Psoas muscle (tissue), 8 donors: ENCODE measurements around the gene CD247. TPM values are rescaled to one million over a fixed set of nuclear protein-coding genes. Genes with fewer than 3 reads are reported as not detected.

Experiments used
- ATAC-seq, 4 donors: fragments of 200-7000 bp; cut with Tn5 transposase; one replicate each; pipeline ENCODE4 v1.9.1; 2020; ENCODE audit warnings: moderate library complexity in 3 of 4, mild to moderate bottlenecking in 2 of 4
- DNase-seq, 2 donors: peaks; one replicate each; pipeline ENCODE4 v3.0.0-alpha.2; 2020
- H3K27ac ChIP-seq: fragments of 200-600 bp; one replicate; pipeline ENCODE4 v1.8.0; 2022
- H3K27me3 ChIP-seq, 3 donors: fragments of 200-600 bp in 1 of 3; one replicate each; pipeline versions ENCODE4 v1.6.1 to v1.8.0; 2013 to 2022; ENCODE audit warnings: low read length in 2 of 3, mild to moderate bottlenecking in 2 of 3, moderate library complexity in 1 of 3; ENCODE audit not compliant: insufficient read depth in 3 of 3
- H3K36me3 ChIP-seq, 2 donors: fragments of 200-600 bp in 1 of 2; one replicate each; pipeline versions ENCODE4 v1.6.1 to v1.8.0; 2013 to 2022; ENCODE audit warnings: low read depth in 1 of 2, mild to moderate bottlenecking in 1 of 2, moderate library complexity in 1 of 2; ENCODE audit not compliant: insufficient read depth in 1 of 2
- H3K4me1 ChIP-seq: fragments of 200-600 bp; one replicate; pipeline ENCODE4 v1.8.0; 2022
- H3K4me3 ChIP-seq: fragments of 200-600 bp; one replicate; pipeline ENCODE4 v1.8.0; 2022; ENCODE audit warnings: mild to moderate bottlenecking
- H3K9me3 ChIP-seq: fragments of 200-600 bp; one replicate; pipeline ENCODE4 v1.8.0; 2022
- CTCF ChIP-seq: fragments of 200-600 bp; IDR thresholded peaks from one replicate; pipeline ENCODE4 v1.8.0; 2022; ENCODE audit warnings: antibody characterized with exemption
- WGBS, 3 donors: extraction: QIAGEN DNeasy Blood & Tissue Kit; methylation state at CpG; one replicate each; pipeline versions ENCODE4 v1.1.6 to v1.1.7; 2013; 5-methylcytosine and 5-hydroxymethylcytosine counted together
- intact Hi-C, 2 donors: fragments of 100-400 bp; cut with DNase I; formaldehyde crosslinking; loops; one replicate each; pipeline versions ENCODE4 v1.11.0 to v1.14.2; 2022
- polyA plus RNA-seq, 3 donors: library from polyadenylated mRNA; stranded (reverse); fragments of 200-250 nt; gene quantifications; one replicate each; pipeline ENCODE4 v1.2.3, GENCODE V29; 2013
- total RNA-seq, 4 donors: library from RNA; stranded (reverse); fragmentation: NEBNext Ultra II Directional in 2 of 4; extraction: Animal tissue kit (Norgen Biotek cat#: 25700) in 2 of 4; gene quantifications; one replicate each; pipeline versions ENCODE4 v1.2.1 to v1.2.4, GENCODE V29; 2021 to 2023
- donor health status: healthy with polysubstance abuse.
- donor health status: DM: no; HTN: no; CAD: no; lungs with moderate emphysema.
- donor health status: Bipolar disorder and iron deficiency.
- donor health status: healthy.
- donor health status: DM: yes; HTN: yes; CAD: no.
- donor health status: DM: no; HTN: no; CAD: no.
- donor health status: DM: no; HTN: no; CAD: no.
- donor health status: DM: yes; HTN: yes; CAD: no.

The CD247 gene
- total and polyA plus RNA-seq, 7 donors, result 0.18 to 1.9 (median 0.65) TPM

DNA sequence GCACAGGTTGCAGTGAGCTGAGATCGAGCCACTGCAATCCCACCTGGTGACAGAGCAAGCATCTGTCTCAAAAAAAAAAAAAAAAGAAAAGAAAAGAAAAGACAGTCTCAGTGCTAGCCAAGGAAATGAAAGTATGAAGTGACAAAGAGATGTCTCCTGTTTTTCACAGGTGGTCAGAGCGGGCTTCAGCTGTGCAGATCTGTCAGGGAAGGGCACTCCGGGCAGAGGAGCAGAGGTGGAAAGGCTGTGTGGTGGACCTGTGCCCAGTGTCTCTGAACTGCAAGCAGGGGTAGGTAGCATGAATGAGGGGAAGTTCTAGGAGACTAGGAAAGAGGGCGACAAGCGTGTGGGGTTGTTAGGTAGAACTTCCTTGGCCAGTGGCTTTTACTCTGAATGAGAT is 67.5 kb downstream of the CD247 start:
- ATAC-seq, result no peak
- no peak for TF ChIP-seq CTCF
- WGBS, 3 donors, result 82 to 94% (median 90%) methylated on average over 5 of the region's 5 CpGs
- H3K27me3 ChIP-seq, result no peaks in the 10 kb centered on the region
- H3K4me3 ChIP-seq, result no peak overlapping the region
- no peak overlapping the region for H3K27ac ChIP-seq
- DNase-seq, result no peak
- no peaks in the 10 kb centered on the region for H3K9me3 ChIP-seq
- peaks cover 5% of the 10 kb centered on the region for H3K4me1 ChIP-seq
- intact Hi-C loops, result no loop called here
- no peaks in the 10 kb centered on the region for H3K36me3 ChIP-seq

DNA sequence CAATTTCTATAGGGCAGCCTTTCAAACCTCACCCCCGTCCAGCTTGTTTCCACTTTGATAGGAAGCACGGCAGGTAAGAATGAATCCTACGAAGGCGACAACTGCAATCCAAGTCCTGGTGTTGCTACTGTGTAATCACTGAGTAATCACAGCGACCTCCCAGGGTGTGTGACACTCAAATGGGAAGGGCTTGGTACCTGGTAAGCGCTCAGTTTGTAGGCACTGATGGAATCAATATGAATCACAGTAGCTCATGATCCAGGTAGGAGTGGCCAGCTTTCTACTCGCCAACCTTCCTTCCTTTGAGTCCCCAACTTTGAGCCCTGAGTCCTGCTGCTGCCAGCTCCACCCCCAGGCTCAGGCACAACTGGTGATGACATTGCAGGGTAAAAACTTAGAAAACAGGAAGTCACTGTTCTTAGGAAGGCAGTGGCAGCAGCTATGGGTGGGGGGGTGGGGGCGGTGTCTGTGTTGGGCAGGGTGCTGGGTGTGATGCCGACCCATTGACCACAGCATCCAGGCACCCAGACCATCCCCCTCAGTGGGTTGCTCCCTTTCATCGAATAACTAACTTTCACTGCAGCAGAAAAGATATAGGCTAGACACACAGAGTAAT is 70.7 kb downstream of the CD247 start:
- no peak overlapping the region for H3K27ac ChIP-seq

GRCh38 chr1:167446966-167447365 is 71.4 kb downstream of the CD247 start:
- Histone ChIP-seq H3K27ac (no peak overlapping the region), H3K9me3 (no peaks in the 10 kb centered on the region), H3K4me3 (no peak overlapping the region), H3K4me1 (no peaks in the 10 kb centered on the region), H3K36me3 (no peaks in the 10 kb centered on the region), H3K27me3 (no peaks in the 10 kb centered on the region)
- TF ChIP-seq CTCF, result no peak
- 66 to 82% (median 75%) methylated on average over 3 of the region's 3 CpGs for WGBS, 3 donors
- DNase-seq (no peak), ATAC-seq (no peak)
- intact Hi-C loops, result no loop called here

More for the DNA sequence above, 70.7 kb downstream of the CD247 start:
- intact Hi-C loops, result no loop called here
- no peak for DNase-seq
- no peak for TF ChIP-seq CTCF
- no peak for ATAC-seq
- no peaks in the 10 kb centered on the region for H3K36me3 ChIP-seq
- H3K27me3 ChIP-seq, result no peaks in the 10 kb centered on the region
- 58 to 64% (median 64%) methylated on average over 10 of the region's 10 CpGs for WGBS, 3 donors
- H3K4me1 ChIP-seq, result no peaks in the 10 kb centered on the region
- no peak overlapping the region for H3K4me3 ChIP-seq
- no peaks in the 10 kb centered on the region for H3K9me3 ChIP-seq

- 87 to 90% (median 87%) methylated on average over 5 of the region's 5 CpGs for WGBS, 3 donors
- intact Hi-C loops, result loop anchor here (2.0 to 5.0 kb wide), 3 partner anchors 41 to 376 kb away; no protein-coding TSS in a partner anchor
- H3K27me3 ChIP-seq, result peaks cover 0 to 6% (median 0%) of the 10 kb centered on the region in 3 donors
Measured at GRCh38 chr1:167443757-167444156, 74.6 kb downstream of the CD247 start.

More at GRCh38 chr1:167443757-167444156, 74.6 kb downstream of the CD247 start:
- ATAC-seq (no peak), DNase-seq (no peak)
- Histone ChIP-seq H3K36me3 (no peaks in the 10 kb centered on the region), H3K9me3 (no peaks in the 10 kb centered on the region), H3K4me3 (no peak overlapping the region), H3K27ac (no peak overlapping the region), H3K4me1 (peaks cover 6% of the 10 kb centered on the region)
- TF ChIP-seq CTCF, result no peak
